ENCODE results near the gene RAB13. TPM values are rescaled to one million over a fixed set of nuclear protein-coding genes. Genes with fewer than 3 reads are reported as not detected.
A peak's percentile ranks its signal among the peaks of the same experiment; 100 is the strongest.

Gene RAB13
- total and polyA plus RNA-seq, 2 of the 13 experiments (the other 11 are each of a cell fraction or from before 2014, with no cell fraction given) = 15.9 to 24.7 TPM

- peak overlapping the region; percentile 71 for H3K27ac ChIP-seq (ENCODE audit: extremely low read length, insufficient read depth, low read length)
- H3K27me3 ChIP-seq (ENCODE audit: control insufficient read depth in 1 of 2, insufficient read depth in 2 of 2, low read length in 2 of 2) = no peaks in the 10 kb centered on the region
- ChIA-PET CTCF (ENCODE audit: low intra/inter-chr PET ratio, low total read pairs) (interaction anchor here (1.1 to 2.2 kb wide), 2 partner anchors 41 to 149 kb away, joined by 3 to 7 read pairs; partner anchors contain the start of gene RAB13), POLR2A (interaction anchor here (0.8 to 5.3 kb wide), 15 partner anchors 10 to 165 kb away, joined by 3 to 43 read pairs (median 8); partner anchors contain the start of genes CREB3L4, CRTC2, GATAD2B and JTB)
- H3K36me3 ChIP-seq (replicated peaks in 1 of 2; ENCODE audit: control insufficient read depth in 1 of 2, insufficient read depth in 2 of 2, low read length in 2 of 2) = peaks cover 10 to 51% of the 10 kb centered on the region in 2 experiments; a peak in 4 of 5 replicates
- H3K9ac ChIP-seq (ENCODE audit: insufficient read depth, low read depth, low read length) = peak overlapping the region; percentile 82
- no peaks in the 10 kb centered on the region for H4K20me1 ChIP-seq (ENCODE audit: insufficient read depth, low read length)
- H3K9me3 ChIP-seq (ENCODE audit: low read length) = no peaks in the 10 kb centered on the region
- H3K79me2 ChIP-seq (ENCODE audit: insufficient read depth, low read length) = peaks cover 11% of the 10 kb centered on the region
- H2AFZ ChIP-seq (ENCODE audit: low read length) = no peak overlapping the region
- no peak for DNase-seq (ENCODE audit: low spot score)
- under 1% methylated on average over 25 of the region's 95 CpGs for WGBS (ENCODE audit: low lambda C conversion rate)
- in situ Hi-C loops (cut with HindIII; ENCODE audit: extremely low pct_ligation_motif_present, low pct_unique_long_range_greater_than_20kb) = loop anchor here (10.0 kb wide), 1 partner anchor 121 kb away; no protein-coding TSS in a partner anchor
- no TSS peak for BruUV-seq (replicated peaks)
- no peak for FAIRE-seq
- ATAC-seq = peak; percentile 66
- H3K4me3 ChIP-seq (replicated peaks in 1 of 3; ENCODE audit: insufficient read depth in 1 of 3, low read depth in 2 of 3, low read length in 3 of 3) = peak overlapping the region; percentile 71 to 98 (median 81)
- H3K4me2 ChIP-seq (ENCODE audit: low read depth, low read length) = peak overlapping the region; percentile 87
- peaks cover 40% of the 10 kb centered on the region for H3K4me1 ChIP-seq (ENCODE audit: insufficient read depth, low read length)
- intact Hi-C loops (cut with micrococcal nuclease; ENCODE audit: unreplicated experiment) = loop anchor here (1.0 to 5.0 kb wide), 3 partner anchors 40 to 326 kb away; partner anchors contain the start of genes HAX1 and RAB13
- 0 out of 2 replicates have a peak, but pooled peaks have one; percentile 20 for TF ChIP-seq PPARG (CRISPR knock-in tag; conservative IDR thresholded peaks at IDR 0.05)
- TF ChIP-seq RBFOX2 (IDR thresholded peaks at IDR 0.05; ENCODE audit: low read depth, low read length) = peak; percentile 79
- TF ChIP-seq TFDP2 (CRISPR knock-in tag; IDR thresholded peaks at IDR 0.05) = no peak; the same call in 1 of the 2 replicates
- peak; percentile 20; the same call in 1 of the 2 replicates for TF ChIP-seq REL (CRISPR knock-in tag; conservative IDR thresholded peaks at IDR 0.05)
- peak; percentile 75; the same call in 1 of the 2 replicates for TF ChIP-seq MXD1 (CRISPR knock-in tag; IDR thresholded peaks at IDR 0.05)
- TF ChIP-seq NR0B2 (CRISPR knock-in tag; IDR thresholded peaks at IDR 0.05) = 0 out of 2 replicates have a peak, but pooled peaks have one; percentile 23
- TF ChIP-seq SSRP1 (CRISPR knock-in tag; IDR thresholded peaks at IDR 0.05) = no peak
- no peak for TF ChIP-seq TCF12 (IDR thresholded peaks at IDR 0.05)
- TF ChIP-seq TCF12 (CRISPR knock-in tag; IDR thresholded peaks at IDR 0.05) = 0 out of 2 replicates have a peak, but pooled peaks have one; percentile 28
- no peak for TF ChIP-seq TARDBP (CRISPR knock-in tag; IDR thresholded peaks at IDR 0.05)
- peak; percentile 69 for TF ChIP-seq SKIL (CRISPR knock-in tag; IDR thresholded peaks at IDR 0.05; ENCODE audit: borderline replicate concordance)
- peak; percentile 42; the same call in 1 of the 2 replicates for TF ChIP-seq TFDP1 (CRISPR knock-in tag; IDR thresholded peaks at IDR 0.05; ENCODE audit: borderline replicate concordance)
- TF ChIP-seq THAP8 (CRISPR knock-in tag; IDR thresholded peaks at IDR 0.05; ENCODE audit: borderline replicate concordance) = peak; percentile 3; the same call in 1 of the 2 replicates
- TF ChIP-seq THAP11 (CRISPR knock-in tag; IDR thresholded peaks at IDR 0.05) = peak; percentile 51; the same call in 1 of the 2 replicates
- no peak for TF ChIP-seq DNMT3B (CRISPR knock-in tag; conservative IDR thresholded peaks at IDR 0.05)
- 0 out of 2 replicates have a peak, but pooled peaks have one; percentile 66 for TF ChIP-seq HNRNPL (IDR thresholded peaks at IDR 0.05; ENCODE audit: low read depth, low read length)
Observed at GRCh38 chr1:153945795-153946621, 40.1 kb downstream of the RAB13 start.
